Tibial nerve (tissue), 4 donors: ENCODE results near the gene OGFOD3. TPM values are rescaled to one million over a fixed set of nuclear protein-coding genes. Genes with fewer than 3 reads are reported as not detected.

Experiments
- DNase-seq, 2 donors: peaks; one replicate each; pipeline ENCODE4 v3.0.0-alpha.2; 2019; ENCODE audit warnings: low spot score in 2 of 2
- H3K27ac ChIP-seq, 4 donors: fragments of 200-600 bp; sonication (generic) in 3 of 4; one replicate each; pipeline ENCODE4 v1.5.1; 2017 to 2019; ENCODE audit warnings: mild to moderate bottlenecking in 1 of 4
- H3K27me3 ChIP-seq, 2 donors: fragments of 200-600 bp; sonication (generic) in 1 of 2; one replicate each; pipeline versions ENCODE4 v1.5.1 to v1.6.0; 2017 to 2019
- H3K36me3 ChIP-seq, 3 donors: fragments of 200-600 bp; sonication (generic); one replicate each; pipeline ENCODE4 v1.5.1; 2018 to 2019
- H3K4me1 ChIP-seq, 4 donors: fragments of 200-600 bp; sonication (generic) in 3 of 4; one replicate each; pipeline ENCODE4 v1.5.1; 2017 to 2019
- H3K4me3 ChIP-seq, 4 donors: fragments of 200-600 bp; sonication (generic) in 3 of 4; one replicate each; pipeline ENCODE4 v1.5.1; 2017 to 2019; ENCODE audit warnings: mild to moderate bottlenecking in 1 of 4, moderate library complexity in 1 of 4
- H3K9me3 ChIP-seq, 4 donors: fragments of 200-600 bp; sonication (generic) in 3 of 4; one replicate each; pipeline ENCODE4 v1.5.1; 2017 to 2019
- CTCF ChIP-seq, 5 experiments: fragments of 200-600 bp in 3 of 5; fragments of 450-650 bp in 2 of 5; sonication (generic) in 3 of 5; IDR thresholded peaks; one replicate each; pipeline ENCODE4 v1.5.1; 2016 to 2019; ENCODE audit warnings: antibody characterized with exemption in 5 of 5, mild to moderate bottlenecking in 3 of 5, moderate library complexity in 2 of 5
- EP300 ChIP-seq, 2 donors: sonication (generic); formaldehyde crosslinking; IDR thresholded peaks; one replicate each; pipeline ENCODE4 v1.6.1; 2017; ENCODE audit warnings: antibody characterized with exemption in 2 of 2, mild to moderate bottlenecking in 1 of 2
- POLR2A ChIP-seq, 2 donors: fragments of 450-650 bp; IDR thresholded peaks; one replicate each; pipeline ENCODE4 v1.6.1; 2017; ENCODE audit warnings: antibody characterized with exemption in 2 of 2, mild to moderate bottlenecking in 2 of 2, moderate library complexity in 2 of 2
- WGBS, 2 donors: methylation state at CpG; one replicate each; pipeline ENCODE4 v1.1.5; 2018; 5-methylcytosine and 5-hydroxymethylcytosine counted together
- total RNA-seq, 4 donors: library from RNA; depleted of rRNA; stranded (reverse); fragments of >200 nt; gene quantifications; one replicate each; pipeline ENCODE4 v1.1.0, GENCODE V29; 2016

OGFOD3 gene
- total RNA-seq, 4 donors from 2014 or later = 23.7 to 51.6 (median 40.7) TPM

- DNase-seq = peak; percentile 82 to 93
- Histone ChIP-seq H3K4me1 (peaks cover 0 to 21% (median 4%) of the 10 kb centered on the region in 4 donors), H3K27me3 (peaks cover 0 to 14% of the 10 kb centered on the region in 2 donors), H3K4me3 (no peak overlapping the region), H3K36me3 (no peaks in the 10 kb centered on the region), H3K27ac (no peak overlapping the region), H3K9me3 (no peaks in the 10 kb centered on the region)
- TF ChIP-seq POLR2A (IDR thresholded peaks at IDR 0.05) = no peak
- TF ChIP-seq CTCF (IDR thresholded peaks at IDR 0.05) = peak; percentile 92 to 97 (median 96)
- 38 to 62% methylated on average over 12 to 26 of the region's 26 CpGs for WGBS, 2 donors
Measured at GRCh38 chr17:82351713-82352488, 66.5 kb downstream of the OGFOD3 start.

- 56% methylated on average over 21 of the region's 21 CpGs for WGBS, 2 donors
- Histone ChIP-seq H3K4me3 (no peak overlapping the region), H3K36me3 (no peaks in the 10 kb centered on the region), H3K27me3 (peaks cover 0 to 15% of the 10 kb centered on the region in 2 donors), H3K4me1 (peaks cover 0 to 21% (median 4%) of the 10 kb centered on the region in 4 donors), H3K27ac (no peak overlapping the region), H3K9me3 (no peaks in the 10 kb centered on the region)
- TF ChIP-seq POLR2A (IDR thresholded peaks at IDR 0.05) (no peak), CTCF (IDR thresholded peaks at IDR 0.05) (no peak), EP300 (IDR thresholded peaks at IDR 0.05) (no peak)
- DNase-seq = no peak
Measured at GRCh38 chr17:82351254-82351712, 67.1 kb downstream of the OGFOD3 start.

- H3K4me3 ChIP-seq = no peak overlapping the region
- H3K9me3 ChIP-seq = no peaks in the 10 kb centered on the region
- H3K27ac ChIP-seq = no peak overlapping the region
- WGBS, 2 donors = 81 to 84% methylated on average over 12 to 15 of the region's 28 CpGs
- peaks cover 0 to 10% of the 10 kb centered on the region in 2 donors for H3K27me3 ChIP-seq
- no peaks in the 10 kb centered on the region for H3K36me3 ChIP-seq
- no peak for TF ChIP-seq EP300 (IDR thresholded peaks at IDR 0.05)
- H3K4me1 ChIP-seq = peaks cover 0 to 21% (median 4%) of the 10 kb centered on the region in 4 donors
- DNase-seq = no peak
Measured at GRCh38 chr17:82350182-82351030, 68.0 kb downstream of the OGFOD3 start.

- H3K27ac ChIP-seq = no peak overlapping the region
- no peak for DNase-seq
- 30 to 40% methylated on average over 11 of the region's 11 CpGs for WGBS, 2 donors
Measured at GRCh38 chr17:82349287-82349701, 69.1 kb downstream of the OGFOD3 start.

More at GRCh38 chr17:82349287-82349701, 69.1 kb downstream of the OGFOD3 start:
- Histone ChIP-seq H3K27me3 (peaks cover 0 to 12% of the 10 kb centered on the region in 2 donors), H3K4me1 (peaks cover 0 to 21% (median 4%) of the 10 kb centered on the region in 4 donors), H3K9me3 (no peaks in the 10 kb centered on the region), H3K36me3 (no peaks in the 10 kb centered on the region), H3K4me3 (no peak overlapping the region)
- no peak for TF ChIP-seq EP300 (IDR thresholded peaks at IDR 0.05)
- no peak for TF ChIP-seq CTCF (IDR thresholded peaks at IDR 0.05)
- no peak for TF ChIP-seq POLR2A (IDR thresholded peaks at IDR 0.05)
